IMR-90 (cell line): ENCODE data around the gene XPC. TPM values are rescaled to one million over a fixed set of nuclear protein-coding genes. Genes with fewer than 3 reads are reported as not detected.

Experiments
- ATAC-seq: fragments of 200-7000 bp; cut with Tn5 transposase; 2 replicates; pipeline ENCODE4 v1.9.1; 2020; ENCODE audit warnings: low read depth, mild to moderate bottlenecking, moderate library complexity
- BruUV-seq: library from RNA; stranded (reverse); fragments of 400-500 nt; replicated peaks from 2 replicates; lab custom pipeline; 2021; lab: Mats Ljungman, UMichigan
- CTCF ChIA-PET: fragments of 300-600 bp; formaldehyde crosslinking; extraction: SDS; loops from one replicate; lab custom pipeline; 2021; ENCODE audit warnings: antibody characterized with exemption; lab: Yijun Ruan, JAX
- POLR2A ChIA-PET: fragments of 300-600 bp; sonication (Branson Sonifier 250); formaldehyde crosslinking; loops from one replicate; lab custom pipeline; 2022; ENCODE audit warnings: antibody characterized with exemption; ENCODE audit not compliant: unreplicated experiment; lab: Charles Lee
- DNase-seq: peaks from one replicate; pipeline ENCODE4 v3.0.0; 2013
- H2AFZ ChIP-seq: replicated peaks from 2 replicates; pipeline ENCODE3; 2013; ENCODE audit warnings: low read length, mild to moderate bottlenecking; ENCODE audit not compliant: poor library complexity
- H2AK5ac ChIP-seq: 2 replicates; pipeline ENCODE4 v1.6.1; 2013; ENCODE audit warnings: low read depth, low read length, inconsistent platforms
- H2AK9ac ChIP-seq: replicated peaks from 2 replicates; pipeline ENCODE3; 2013; ENCODE audit warnings: mild to moderate bottlenecking, low read depth, low read length, moderate library complexity; ENCODE audit not compliant: poor library complexity
- H2BK120ac ChIP-seq: 2 replicates; pipeline ENCODE4 v1.6.1; 2013; ENCODE audit warnings: low read depth, low read length, inconsistent platforms
- H2BK15ac ChIP-seq: 3 replicates; pipeline ENCODE4 v1.6.1; 2013; ENCODE audit warnings: low read depth, low read length, inconsistent platforms
- H2BK20ac ChIP-seq: 2 replicates; pipeline ENCODE4 v1.6.1; 2013; ENCODE audit warnings: low read depth, mild to moderate bottlenecking, inconsistent platforms, low read length, moderate library complexity
- H2BK5ac ChIP-seq: 2 replicates; pipeline ENCODE4 v1.6.1; 2013; ENCODE audit warnings: mild to moderate bottlenecking, low read depth, low read length, inconsistent platforms; ENCODE audit not compliant: poor library complexity, severe bottlenecking
- H3K14ac ChIP-seq: replicated peaks from 2 replicates; pipeline ENCODE4 v1.6.1; 2013; ENCODE audit warnings: low read depth, low read length, inconsistent platforms
- H3K18ac ChIP-seq: 2 replicates; pipeline ENCODE4 v1.6.1; 2013; ENCODE audit warnings: low read depth, low read length, control low read depth
- H3K23ac ChIP-seq: 2 replicates; pipeline ENCODE4 v1.6.1; 2013; ENCODE audit warnings: low read depth, low read length, inconsistent platforms
- H3K27ac ChIP-seq: 2 replicates; pipeline ENCODE4 v1.5.1; 2013; ENCODE audit warnings: mild to moderate bottlenecking, control low read depth, low read length; ENCODE audit not compliant: insufficient read depth
- H3K27me3 ChIP-seq: 2 replicates; pipeline ENCODE4 v1.6.1; 2013; ENCODE audit warnings: low read length; ENCODE audit not compliant: control insufficient read depth, insufficient read depth
- H3K36me3 ChIP-seq: 2 replicates; pipeline ENCODE4 v1.6.1; 2013; ENCODE audit warnings: low read length, mixed read lengths; ENCODE audit not compliant: control insufficient read depth, insufficient read depth
- H3K4ac ChIP-seq: 2 replicates; pipeline ENCODE4 v1.6.1; 2013; ENCODE audit warnings: low read depth, low read length, inconsistent platforms
- H3K4me1 ChIP-seq: 2 replicates; pipeline ENCODE4 v1.6.1; 2013; ENCODE audit warnings: low read length, mixed read lengths; ENCODE audit not compliant: control insufficient read depth, insufficient read depth
- H3K4me2 ChIP-seq: 2 replicates; pipeline ENCODE4 v1.6.1; 2013; ENCODE audit warnings: low read depth, mild to moderate bottlenecking, control low read depth, low read length, moderate library complexity
- H3K4me3 ChIP-seq: 2 replicates; pipeline ENCODE4 v1.5.1; 2013; ENCODE audit warnings: low read depth, mild to moderate bottlenecking, control low read depth, low read length, moderate library complexity; ENCODE audit not compliant: insufficient read depth
- H3K56ac ChIP-seq: 2 replicates; pipeline ENCODE4 v1.6.1; 2013; ENCODE audit warnings: low read length, inconsistent platforms; ENCODE audit not compliant: insufficient read depth; ENCODE audit errors: extremely low read depth
- H3K79me1 ChIP-seq, 2 experiments: 2 replicates each; pipeline ENCODE4 v1.6.1; 2013; ENCODE audit warnings: low read length in 2 of 2, inconsistent platforms in 1 of 2, low read depth in 1 of 2
- H3K9ac ChIP-seq: 2 replicates; pipeline ENCODE4 v1.6.1; 2013; ENCODE audit warnings: low read depth, low read length, control low read depth
- H3K9me1 ChIP-seq: 2 replicates; pipeline ENCODE4 v1.6.1; 2013; ENCODE audit warnings: low read length, inconsistent platforms; ENCODE audit not compliant: insufficient read depth
- H3K9me3 ChIP-seq: 2 replicates; pipeline ENCODE4 v1.6.1; 2013; ENCODE audit warnings: low read length; ENCODE audit not compliant: control insufficient read depth, insufficient read depth
- H4K20me1 ChIP-seq: 2 replicates; pipeline ENCODE4 v1.6.1; 2013; ENCODE audit warnings: low read length, inconsistent platforms; ENCODE audit not compliant: insufficient read depth
- H4K5ac ChIP-seq: 2 replicates; pipeline ENCODE4 v1.6.1; 2013; ENCODE audit warnings: mild to moderate bottlenecking, low read depth, low read length, control low read depth
- H4K8ac ChIP-seq, 2 experiments: 2 replicates each; pipeline ENCODE4 v1.6.1; 2013; ENCODE audit warnings: low read depth in 2 of 2, low read length in 2 of 2, control low read depth in 1 of 2, inconsistent platforms in 1 of 2
- H4K91ac ChIP-seq: 2 replicates; pipeline ENCODE4 v1.6.1; 2013; ENCODE audit warnings: low read depth, low read length, inconsistent platforms; ENCODE audit not compliant: insufficient read depth
- BHLHE40 ChIP-seq: fragments of 150-350 bp; IDR thresholded peaks from 2 replicates; pipeline ENCODE4 v1.6.1; 2016; ENCODE audit warnings: mild to moderate bottlenecking, low read depth, low read length
- CEBPB ChIP-seq: IDR thresholded peaks from 2 replicates; pipeline ENCODE4 v1.6.1; 2012; ENCODE audit warnings: low read depth, low read length, improper control_type of control experiment
- FOS ChIP-seq: fragments of 150-350 bp; IDR thresholded peaks from 2 replicates; pipeline ENCODE4 v1.6.1; 2016; ENCODE audit warnings: low read depth, low read length
- MAFK ChIP-seq: IDR thresholded peaks from 2 replicates; pipeline ENCODE4 v1.6.1; 2012; ENCODE audit warnings: low read depth, low read length, improper control_type of control experiment
- MAZ ChIP-seq: IDR thresholded peaks from 2 replicates; pipeline ENCODE4 v1.6.1; 2012; ENCODE audit warnings: low read depth, mild to moderate bottlenecking, low read length, improper control_type of control experiment, moderate library complexity, borderline replicate concordance
- MXI1 ChIP-seq: IDR thresholded peaks from 2 replicates; pipeline ENCODE4 v1.6.1; 2012; ENCODE audit warnings: low read depth, mild to moderate bottlenecking, low read length, moderate library complexity, borderline replicate concordance
- NFE2L2 ChIP-seq: fragments of 150-350 bp; IDR thresholded peaks from 2 replicates; pipeline ENCODE4 v1.6.1; 2016; ENCODE audit warnings: low read depth, mild to moderate bottlenecking, low read length
- RCOR1 ChIP-seq: IDR thresholded peaks from 2 replicates; pipeline ENCODE4 v1.6.1; 2012; ENCODE audit warnings: mild to moderate bottlenecking, low read length, improper control_type of control experiment; ENCODE audit not compliant: insufficient replicate concordance
- RFX5 ChIP-seq: IDR thresholded peaks from 2 replicates; pipeline ENCODE4 v1.8.0; 2012; ENCODE audit warnings: low read depth, mild to moderate bottlenecking, low read length, moderate library complexity
- SMC3 ChIP-seq: fragments of 150-350 bp; IDR thresholded peaks from 2 replicates; pipeline ENCODE4 v1.6.1; 2016; ENCODE audit warnings: low read depth, mild to moderate bottlenecking, antibody characterized with exemption, low read length, moderate library complexity
- WGBS, 2 experiments: methylation state at CpG; one replicate each; pipeline versions ENCODE4 v1.1.5 to v1.1.7; 2013; ENCODE audit warnings: missing lambda C conversion rate in 2 of 2; ENCODE audit not compliant: insufficient read length in 1 of 2; ENCODE audit errors: extremely low coverage in 2 of 2; 5-methylcytosine and 5-hydroxymethylcytosine counted together
- dilution Hi-C: fragments of 300-500 bp; cut with HindIII; formaldehyde crosslinking; loops from one replicate; pipeline ENCODE4 v1.14.3; 2018; ENCODE audit warnings: low sequenced_read_pairs; ENCODE audit not compliant: unreplicated experiment
- in situ Hi-C: fragments of 300-500 bp; cut with MboI; formaldehyde crosslinking; loops from 3 replicates; pipeline ENCODE4 v1.14.3; 2019; ENCODE audit warnings: low sequenced_read_pairs, inconsistent platforms, mixed read lengths
- intact Hi-C: fragments of 100-400 bp; cut with micrococcal nuclease; formaldehyde crosslinking; loops from 2 replicates; pipeline ENCODE4 v1.10.0; 2022
- polyA plus RNA-seq, 3 experiments: library from polyadenylated mRNA; depleted of rRNA; stranded (reverse); fragments of >200 nt; gene quantifications; 2 replicates each; pipeline ENCODE4 v1.2.3, GENCODE V29; 2012; ENCODE audit warnings: low replicate concordance in 1 of 3
- total RNA-seq: library from RNA; depleted of rRNA; stranded (reverse); fragments of >200 nt; gene quantifications from 2 replicates; pipeline ENCODE4 v1.2.3, GENCODE V29; 2012
- TF ChIP-seq, protein P1 (sequence below): fragments of 150-350 bp; IDR thresholded peaks from 2 replicates; pipeline ENCODE4 v1.6.1; 2016; ENCODE audit warnings: low read depth, mild to moderate bottlenecking, low read length, moderate library complexity, borderline replicate concordance
- TF ChIP-seq, protein P2 (sequence below): fragments of 150-350 bp; IDR thresholded peaks from 2 replicates; pipeline ENCODE4 v1.6.1; 2017; ENCODE audit warnings: mild to moderate bottlenecking, antibody characterized with exemption, low read length, low read depth

XPC gene
- total and polyA plus RNA-seq, 2 of the 4 experiments (the other 2 are of a cell fraction), result 30.9 to 48.8 TPM

DNA sequence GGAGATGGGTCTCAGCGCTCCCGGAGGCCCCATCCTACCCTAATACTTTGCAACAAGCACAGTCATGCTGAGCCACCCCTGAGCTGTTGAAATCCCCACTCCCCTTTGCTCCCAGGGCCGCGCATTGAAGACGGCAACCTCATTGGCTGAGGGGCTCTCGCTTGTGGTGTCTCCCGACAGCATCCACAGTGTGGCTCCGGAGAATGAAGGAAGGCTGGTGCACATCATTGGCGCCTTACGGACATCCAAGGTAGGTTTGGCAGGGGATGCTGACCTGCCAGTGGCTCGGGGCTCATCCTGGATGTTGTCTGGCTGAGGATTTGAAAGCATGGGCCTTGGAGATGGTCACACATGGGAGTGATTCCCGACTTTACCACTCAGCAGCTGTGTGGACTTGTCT lies 47.7 kb downstream of the XPC start:
- ATAC-seq (no peak), DNase-seq (no peak)
- H3K4me2 ChIP-seq, result no peak overlapping the region
- peaks cover 11% of the 10 kb centered on the region for H3K4me1 ChIP-seq
- no peak overlapping the region for H3K27ac ChIP-seq
- H3K56ac ChIP-seq, result no peak overlapping the region
- H2BK15ac ChIP-seq, result no peak overlapping the region
- H3K9ac ChIP-seq, result no peak overlapping the region
- H4K5ac ChIP-seq, result no peak overlapping the region
- H3K9me3 ChIP-seq, result no peaks in the 10 kb centered on the region
- dilution Hi-C loops (no loop called here), intact Hi-C loops (no loop called here), in situ Hi-C loops (loop anchor here (25.0 kb wide), 1 partner anchor 93 kb away; no protein-coding TSS in a partner anchor)
- no peak overlapping the region for H2BK5ac ChIP-seq
- H3K27me3 ChIP-seq, result no peaks in the 10 kb centered on the region
- H2AK5ac ChIP-seq, result no peak overlapping the region
- peaks cover 73% of the 10 kb centered on the region for H3K36me3 ChIP-seq
- H2AFZ ChIP-seq, result no peak overlapping the region
- H4K20me1 ChIP-seq, result peaks cover 32% of the 10 kb centered on the region
- no peak overlapping the region for H4K8ac ChIP-seq
- ChIA-PET POLR2A (no interaction called here), CTCF (no interaction called here)
- TF ChIP-seq, protein P1, sequence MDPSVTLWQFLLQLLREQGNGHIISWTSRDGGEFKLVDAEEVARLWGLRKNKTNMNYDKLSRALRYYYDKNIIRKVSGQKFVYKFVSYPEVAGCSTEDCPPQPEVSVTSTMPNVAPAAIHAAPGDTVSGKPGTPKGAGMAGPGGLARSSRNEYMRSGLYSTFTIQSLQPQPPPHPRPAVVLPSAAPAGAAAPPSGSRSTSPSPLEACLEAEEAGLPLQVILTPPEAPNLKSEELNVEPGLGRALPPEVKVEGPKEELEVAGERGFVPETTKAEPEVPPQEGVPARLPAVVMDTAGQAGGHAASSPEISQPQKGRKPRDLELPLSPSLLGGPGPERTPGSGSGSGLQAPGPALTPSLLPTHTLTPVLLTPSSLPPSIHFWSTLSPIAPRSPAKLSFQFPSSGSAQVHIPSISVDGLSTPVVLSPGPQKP, result no peak
- no peak for TF ChIP-seq MAZ
- no peak for TF ChIP-seq MAFK
- no peak for TF ChIP-seq BHLHE40
- TF ChIP-seq NFE2L2, result no peak
- TF ChIP-seq SMC3, result no peak
- no peak for TF ChIP-seq FOS
- TF ChIP-seq, protein P2, sequence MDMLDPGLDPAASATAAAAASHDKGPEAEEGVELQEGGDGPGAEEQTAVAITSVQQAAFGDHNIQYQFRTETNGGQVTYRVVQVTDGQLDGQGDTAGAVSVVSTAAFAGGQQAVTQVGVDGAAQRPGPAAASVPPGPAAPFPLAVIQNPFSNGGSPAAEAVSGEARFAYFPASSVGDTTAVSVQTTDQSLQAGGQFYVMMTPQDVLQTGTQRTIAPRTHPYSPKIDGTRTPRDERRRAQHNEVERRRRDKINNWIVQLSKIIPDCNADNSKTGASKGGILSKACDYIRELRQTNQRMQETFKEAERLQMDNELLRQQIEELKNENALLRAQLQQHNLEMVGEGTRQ, result no peak
- no peak for TF ChIP-seq MXI1
- TF ChIP-seq RFX5, result no peak
- no peak for TF ChIP-seq RCOR1
- TF ChIP-seq CEBPB, result no peak
- H3K79me1 ChIP-seq, result peaks cover 19 to 63% of the 10 kb centered on the region in 2 experiments
- H3K18ac ChIP-seq, result no peak overlapping the region
- no peak overlapping the region for H2BK120ac ChIP-seq
- 94% methylated on average over 2 of the region's 12 CpGs; no CpG with 5 or more reads in 1 of the 2 experiments for WGBS, 2 experiments
- BruUV-seq, result no TSS peak
- H3K4me3 ChIP-seq, result no peak overlapping the region
- no peak overlapping the region for H2AK9ac ChIP-seq
- H2BK20ac ChIP-seq, result no peak overlapping the region
- no peak overlapping the region for H3K23ac ChIP-seq
- peaks cover 27% of the 10 kb centered on the region for H3K9me1 ChIP-seq
- H3K4ac ChIP-seq, result no peak overlapping the region
- H3K14ac ChIP-seq, result no peak overlapping the region
- H4K91ac ChIP-seq, result no peak overlapping the region
